HCT116 (cell line): Measurements from ENCODE around the gene MAPK4. TPM values are rescaled to one million over a fixed set of nuclear protein-coding genes. Genes with fewer than 3 reads are reported as not detected.

Source experiments
- ATAC-seq: fragments of 200-7000 bp; cut with Tn5 transposase; 2 replicates; pipeline ENCODE4 v1.9.1; 2020; ENCODE audit warnings: mild to moderate bottlenecking, moderate library complexity
- BruUV-seq: library from RNA; stranded (reverse); fragments of 400-500 nt; replicated peaks from 2 replicates; lab custom pipeline; 2021; lab: Mats Ljungman, UMichigan
- CTCF ChIA-PET: fragments of 300-600 bp; sonication (Branson Sonifier 250); formaldehyde crosslinking; loops from one replicate; lab custom pipeline; 2021; ENCODE audit warnings: antibody characterized with exemption; lab: Charles Lee
- POLR2A ChIA-PET: fragments of 300-600, 350-600 bp; sonication (Branson Sonifier 250); formaldehyde crosslinking; loops from one replicate; lab custom pipeline; 2021; ENCODE audit warnings: antibody characterized with exemption; lab: Charles Lee
- RAD21 ChIA-PET, 2 experiments: fragments of 300-600 bp; sonication (Branson Sonifier 250); formaldehyde crosslinking; loops; one replicate each; lab custom pipeline; 2023; ENCODE audit warnings: low total read pairs in 2 of 2; ENCODE audit not compliant: uncharacterized antibody in 2 of 2, unreplicated experiment in 2 of 2, low non-redundant PET in 1 of 2; lab: Charles Lee
- DNase-seq: peaks from one replicate; pipeline ENCODE4 v3.0.0-alpha.2; 2010; ENCODE audit warnings: low read depth, low spot score
- H2AFZ ChIP-seq: fragments of 200-600 bp; shearing (Covaris generic), sonication (generic); 2 replicates; pipeline ENCODE4 v1.6.1; 2017; ENCODE audit warnings: low read depth, mixed run types, mixed read lengths, antibody characterized with exemption, low read length; ENCODE audit not compliant: poor library complexity, severe bottlenecking
- H3K27ac ChIP-seq: 2 replicates; pipeline ENCODE4 v1.5.1; 2012; ENCODE audit warnings: low read depth, low read length
- H3K27me3 ChIP-seq: fragments of 200-600 bp; sonication (generic); 2 replicates; pipeline ENCODE4 v1.6.1; 2016; ENCODE audit warnings: mixed run types, low read length, mixed read lengths; ENCODE audit not compliant: insufficient read depth
- H3K36me3 ChIP-seq, 2 experiments: fragments of 200-500 bp in 1 of 2; fragments of 200-600 bp in 1 of 2; sonication (Bioruptor generic) in 1 of 2; sonication (generic) in 1 of 2; 2 replicates each; pipeline versions ENCODE4 v1.5.1 to v1.6.1; 2014 to 2016; ENCODE audit warnings: low read length in 2 of 2, inconsistent platforms in 1 of 2, mixed read lengths in 1 of 2, mixed run types in 1 of 2; ENCODE audit not compliant: insufficient read depth in 2 of 2, control insufficient read depth in 1 of 2
- H3K4me1 ChIP-seq, 2 experiments: fragments of 200-600 bp in 1 of 2; sonication (generic) in 1 of 2; 2 replicates each; pipeline versions ENCODE4 v1.5.1 to v1.6.1; 2012 to 2017; ENCODE audit warnings: low read length in 2 of 2, inconsistent platforms in 1 of 2, mild to moderate bottlenecking in 1 of 2, mixed read lengths in 1 of 2, mixed run types in 1 of 2, moderate library complexity in 1 of 2; ENCODE audit not compliant: insufficient read depth in 2 of 2, control insufficient read depth in 1 of 2
- H3K4me2 ChIP-seq: fragments of 200-600 bp; sonication (generic); 2 replicates; pipeline ENCODE4 v1.6.1; 2017; ENCODE audit warnings: mixed run types, low read length, mixed read lengths
- H3K4me3 ChIP-seq, 2 experiments: fragments of 200-600 bp in 1 of 2; sonication (generic) in 1 of 2; replicated peaks in 1 of 2; 2 replicates each; pipeline ENCODE4 v1.5.1; 2011 to 2016; ENCODE audit warnings: low read length in 2 of 2, control low read depth in 1 of 2, low read depth in 1 of 2, mild to moderate bottlenecking in 1 of 2, mixed read lengths in 1 of 2, mixed run types in 1 of 2
- H3K79me2 ChIP-seq: fragments of 200-600 bp; sonication (generic); 2 replicates; pipeline ENCODE4 v1.6.1; 2017; ENCODE audit warnings: mild to moderate bottlenecking, mixed run types, low read length, moderate library complexity, mixed read lengths; ENCODE audit not compliant: insufficient read depth
- H3K9ac ChIP-seq: fragments of 200-600 bp; sonication (generic); 2 replicates; pipeline ENCODE4 v1.6.1; 2016; ENCODE audit warnings: low read length, mixed read lengths
- H3K9me2 ChIP-seq: fragments of 200-600 bp; sonication (generic), shearing (Covaris generic); 2 replicates; pipeline ENCODE4 v1.6.1; 2017; ENCODE audit warnings: mixed run types, mild to moderate bottlenecking, moderate library complexity; ENCODE audit not compliant: insufficient read depth
- H3K9me3 ChIP-seq, 2 experiments: fragments of 200-500 bp in 1 of 2; fragments of 200-600 bp in 1 of 2; sonication (Bioruptor generic) in 1 of 2; sonication (generic) in 1 of 2; 2 replicates each; pipeline ENCODE4 v1.6.1; 2014 to 2017; ENCODE audit warnings: low read length in 2 of 2, mixed read lengths in 2 of 2, inconsistent platforms in 1 of 2, low read depth in 1 of 2, mild to moderate bottlenecking in 1 of 2, mixed run types in 1 of 2, moderate library complexity in 1 of 2; ENCODE audit not compliant: control insufficient read depth in 1 of 2, insufficient read depth in 1 of 2
- H4K20me1 ChIP-seq: fragments of 200-600 bp; sonication (generic), shearing (Covaris generic); 2 replicates; pipeline ENCODE4 v1.6.1; 2017; ENCODE audit warnings: mixed run types, mild to moderate bottlenecking, moderate library complexity; ENCODE audit not compliant: insufficient read depth
- CBX3 ChIP-seq: IDR thresholded peaks from 2 replicates; pipeline ENCODE4 v1.6.1; 2012; ENCODE audit warnings: low read depth
- CEBPB ChIP-seq: IDR thresholded peaks from 2 replicates; pipeline ENCODE4 v1.6.1; 2012; ENCODE audit warnings: low read depth
- EGR1 ChIP-seq: IDR thresholded peaks from 2 replicates; pipeline ENCODE4 v1.6.1; 2012; ENCODE audit warnings: low read depth
- EZH2 ChIP-seq: fragments of 200-600 bp; sonication (generic); IDR thresholded peaks from 2 replicates; pipeline ENCODE4 v1.6.1; 2017; ENCODE audit warnings: antibody characterized with exemption, mixed run types
- EZH2phosphoT487 ChIP-seq: fragments of 200-600 bp; IDR thresholded peaks from 2 replicates; pipeline ENCODE4 v1.6.1; 2018; ENCODE audit warnings: antibody characterized with exemption, borderline replicate concordance
- FOSL1 ChIP-seq: IDR thresholded peaks from 2 replicates; pipeline ENCODE4 v1.6.1; 2012; ENCODE audit warnings: low read depth
- POLR2AphosphoS5 ChIP-seq: IDR thresholded peaks from 2 replicates; pipeline ENCODE4 v1.6.1; 2011; ENCODE audit warnings: mild to moderate bottlenecking, low read depth, low read length, moderate library complexity
- SIN3A ChIP-seq: IDR thresholded peaks from 2 replicates; pipeline ENCODE4 v1.6.1; 2012; ENCODE audit warnings: low read depth
- SP1 ChIP-seq: IDR thresholded peaks from 2 replicates; pipeline ENCODE4 v1.6.1; 2012; ENCODE audit warnings: low read depth
- SRF ChIP-seq: IDR thresholded peaks from 2 replicates; pipeline ENCODE4 v1.6.1; 2012; ENCODE audit warnings: low read depth
- TCF7L2 ChIP-seq: IDR thresholded peaks from 2 replicates; pipeline ENCODE4 v1.7.0; 2011; ENCODE audit warnings: borderline replicate concordance, inconsistent platforms; ENCODE audit not compliant: insufficient read depth, insufficient read length; ENCODE audit errors: extremely low read depth
- YY1 ChIP-seq: IDR thresholded peaks from 2 replicates; pipeline ENCODE4 v1.6.1; 2011; ENCODE audit warnings: low read length, low read depth, moderate library complexity, mild to moderate bottlenecking; ENCODE audit not compliant: insufficient replicate concordance; ENCODE audit errors: extremely low read depth
- ZFX ChIP-seq: fragments of 450-650 bp; IDR thresholded peaks from 2 replicates; pipeline ENCODE4 v1.6.1; 2017
- intact Hi-C: fragments of 100-400 bp; cut with micrococcal nuclease; formaldehyde crosslinking; loops from 2 replicates; pipeline ENCODE4 v1.10.0; 2022
- total RNA-seq: library from RNA; stranded (reverse); gene quantifications from one replicate; pipeline ENCODE4 v1.2.1, GENCODE V29; 2021; ENCODE audit not compliant: unreplicated experiment
- TF ChIP-seq, protein P1 (sequence below): IDR thresholded peaks from 2 replicates; pipeline ENCODE4 v1.6.1; 2011; ENCODE audit warnings: mild to moderate bottlenecking, low read length, moderate library complexity; ENCODE audit not compliant: insufficient replicate concordance; ENCODE audit errors: extremely low read depth
- TF ChIP-seq, protein P2 (sequence below): IDR thresholded peaks from 2 replicates; pipeline ENCODE4 v1.6.1; 2012
- TF ChIP-seq, protein P3 (sequence below): IDR thresholded peaks from 2 replicates; pipeline ENCODE4 v1.6.1; 2012
- TF ChIP-seq, protein P4 (sequence below), 3 experiments: fragments of 200-600 bp in 1 of 3; sonication (generic) in 1 of 3; IDR thresholded peaks in 2 of 3; conservative IDR thresholded peaks in 1 of 3; 2 replicates each; pipeline ENCODE4 v1.5.1; 2012 to 2017; ENCODE audit warnings: low read depth in 2 of 3, low read length in 2 of 3, antibody characterized with exemption in 1 of 3, borderline replicate concordance in 1 of 3, control low read depth in 1 of 3, mild to moderate bottlenecking in 1 of 3, mixed read lengths in 1 of 3, mixed run types in 1 of 3, moderate library complexity in 1 of 3; ENCODE audit not compliant: insufficient read depth in 1 of 3

The MAPK4 gene
- total RNA-seq, 1 experiment from 2014 or later = 0.89 TPM

DNA sequence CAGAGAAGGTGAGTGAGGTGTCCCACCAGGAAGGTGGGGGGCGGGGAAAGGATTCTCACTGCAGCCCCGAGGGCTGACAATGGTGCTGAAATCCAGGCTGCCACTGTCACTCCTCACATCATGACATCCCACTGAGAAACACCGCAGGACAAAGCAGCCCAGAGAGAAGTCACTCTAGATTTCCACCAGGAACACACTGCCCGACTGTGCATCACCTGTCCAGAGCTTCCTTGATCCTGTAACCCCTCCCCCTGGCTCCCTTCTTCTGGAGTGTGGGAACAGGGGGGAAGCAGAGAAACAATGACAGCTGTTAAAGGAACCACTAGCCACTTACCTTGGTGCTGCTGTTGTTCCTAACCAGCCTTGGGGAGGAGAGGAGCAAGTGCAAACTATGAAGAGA, 190.1 kb downstream of the MAPK4 start (continued):
- TF ChIP-seq, protein P1, sequence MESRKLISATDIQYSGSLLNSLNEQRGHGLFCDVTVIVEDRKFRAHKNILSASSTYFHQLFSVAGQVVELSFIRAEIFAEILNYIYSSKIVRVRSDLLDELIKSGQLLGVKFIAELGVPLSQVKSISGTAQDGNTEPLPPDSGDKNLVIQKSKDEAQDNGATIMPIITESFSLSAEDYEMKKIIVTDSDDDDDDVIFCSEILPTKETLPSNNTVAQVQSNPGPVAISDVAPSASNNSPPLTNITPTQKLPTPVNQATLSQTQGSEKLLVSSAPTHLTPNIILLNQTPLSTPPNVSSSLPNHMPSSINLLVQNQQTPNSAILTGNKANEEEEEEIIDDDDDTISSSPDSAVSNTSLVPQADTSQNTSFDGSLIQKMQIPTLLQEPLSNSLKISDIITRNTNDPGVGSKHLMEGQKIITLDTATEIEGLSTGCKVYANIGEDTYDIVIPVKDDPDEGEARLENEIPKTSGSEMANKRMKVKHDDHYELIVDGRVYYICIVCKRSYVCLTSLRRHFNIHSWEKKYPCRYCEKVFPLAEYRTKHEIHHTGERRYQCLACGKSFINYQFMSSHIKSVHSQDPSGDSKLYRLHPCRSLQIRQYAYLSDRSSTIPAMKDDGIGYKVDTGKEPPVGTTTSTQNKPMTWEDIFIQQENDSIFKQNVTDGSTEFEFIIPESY = no peak
- TF ChIP-seq FOSL1 = no peak

DNA sequence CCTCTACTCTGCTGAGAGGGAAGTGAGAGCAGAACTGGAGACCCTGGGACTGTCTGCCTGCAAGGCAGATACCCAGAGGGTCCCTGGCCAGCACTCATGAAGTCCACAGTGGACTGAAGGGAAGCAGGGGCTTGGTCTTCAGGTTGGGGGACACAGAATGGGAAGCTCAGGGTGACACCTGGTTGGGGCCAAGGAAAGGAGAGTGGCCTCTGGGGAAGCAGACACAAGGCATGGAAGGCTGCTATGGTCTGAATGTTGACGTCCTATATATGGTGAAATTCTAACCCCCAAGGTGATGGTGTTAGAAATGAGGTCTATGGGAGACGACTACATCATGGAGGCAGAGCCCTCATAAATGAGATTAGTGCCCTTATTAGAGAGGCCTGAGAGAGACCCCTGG, 190.7 kb downstream of the MAPK4 start:
- Histone ChIP-seq H3K79me2 (no peaks in the 10 kb centered on the region), H3K4me3 (no peak overlapping the region), H3K9ac (no peak overlapping the region), H3K36me3 (no peaks in the 10 kb centered on the region), H3K27me3 (peaks cover 14% of the 10 kb centered on the region; the same call in 1 of the 2 replicates), H3K4me1 (peaks cover 9 to 16% of the 10 kb centered on the region in 2 experiments; a peak in 3 of 4 replicates), H3K27ac (no peak overlapping the region), H2AFZ (no peak overlapping the region), H3K4me2 (no peak overlapping the region), H3K9me2 (no peaks in the 10 kb centered on the region), H4K20me1 (no peaks in the 10 kb centered on the region), H3K9me3 (0 out of 4 replicates have a peak, but pooled peaks cover 0 to 6% of the 10 kb centered on the region in 2 experiments)
- DNase-seq = no peak
- intact Hi-C loops = no loop called here
- ATAC-seq = no peak
- TF ChIP-seq, protein P1 = no peak
- no peak for TF ChIP-seq EZH2phosphoT487
- no peak for TF ChIP-seq SIN3A
- TF ChIP-seq FOSL1 = no peak
- TF ChIP-seq TCF7L2 = no peak
- no peak for TF ChIP-seq SRF
- TF ChIP-seq, protein P2, sequence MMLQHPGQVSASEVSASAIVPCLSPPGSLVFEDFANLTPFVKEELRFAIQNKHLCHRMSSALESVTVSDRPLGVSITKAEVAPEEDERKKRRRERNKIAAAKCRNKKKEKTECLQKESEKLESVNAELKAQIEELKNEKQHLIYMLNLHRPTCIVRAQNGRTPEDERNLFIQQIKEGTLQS = no peak
- TF ChIP-seq, protein P3, sequence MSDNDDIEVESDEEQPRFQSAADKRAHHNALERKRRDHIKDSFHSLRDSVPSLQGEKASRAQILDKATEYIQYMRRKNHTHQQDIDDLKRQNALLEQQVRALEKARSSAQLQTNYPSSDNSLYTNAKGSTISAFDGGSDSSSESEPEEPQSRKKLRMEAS = no peak
- no peak for TF ChIP-seq CBX3
- no peak for TF ChIP-seq EZH2
- no peak for TF ChIP-seq CEBPB
- no peak for TF ChIP-seq YY1
- no peak for TF ChIP-seq POLR2AphosphoS5
- TF ChIP-seq, protein P4, sequence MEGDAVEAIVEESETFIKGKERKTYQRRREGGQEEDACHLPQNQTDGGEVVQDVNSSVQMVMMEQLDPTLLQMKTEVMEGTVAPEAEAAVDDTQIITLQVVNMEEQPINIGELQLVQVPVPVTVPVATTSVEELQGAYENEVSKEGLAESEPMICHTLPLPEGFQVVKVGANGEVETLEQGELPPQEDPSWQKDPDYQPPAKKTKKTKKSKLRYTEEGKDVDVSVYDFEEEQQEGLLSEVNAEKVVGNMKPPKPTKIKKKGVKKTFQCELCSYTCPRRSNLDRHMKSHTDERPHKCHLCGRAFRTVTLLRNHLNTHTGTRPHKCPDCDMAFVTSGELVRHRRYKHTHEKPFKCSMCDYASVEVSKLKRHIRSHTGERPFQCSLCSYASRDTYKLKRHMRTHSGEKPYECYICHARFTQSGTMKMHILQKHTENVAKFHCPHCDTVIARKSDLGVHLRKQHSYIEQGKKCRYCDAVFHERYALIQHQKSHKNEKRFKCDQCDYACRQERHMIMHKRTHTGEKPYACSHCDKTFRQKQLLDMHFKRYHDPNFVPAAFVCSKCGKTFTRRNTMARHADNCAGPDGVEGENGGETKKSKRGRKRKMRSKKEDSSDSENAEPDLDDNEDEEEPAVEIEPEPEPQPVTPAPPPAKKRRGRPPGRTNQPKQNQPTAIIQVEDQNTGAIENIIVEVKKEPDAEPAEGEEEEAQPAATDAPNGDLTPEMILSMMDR (IDR thresholded peaks at IDR 0.05 in 2 of 3, conservative IDR thresholded peaks at IDR 0.05 in 1 of 3; ENCODE audit: borderline replicate concordance in 1 of 3, insufficient read depth in 1 of 3, low read depth in 2 of 3, low read length in 2 of 3) = no peak
- TF ChIP-seq EGR1 = no peak
- TF ChIP-seq SP1 = no peak
- TF ChIP-seq ZFX = no peak
- RAD21 ChIA-PET = no interaction called here
- POLR2A ChIA-PET = no interaction called here
- no TSS peak for BruUV-seq
- CTCF ChIA-PET = no interaction called here
